SK-N-SH (cell line): ENCODE measurements around the gene ITGBL1. TPM values are rescaled to one million over a fixed set of nuclear protein-coding genes. Genes with fewer than 3 reads are reported as not detected.

Source experiments
- CTCF ChIA-PET: fragments of 300-600, 350-600 bp; formaldehyde crosslinking; extraction: SDS; loops from one replicate; lab custom pipeline; 2021; lab: Yijun Ruan, JAX
- POLR2A ChIA-PET: fragments of 350-600 bp; sonication (Branson Sonifier 250); formaldehyde crosslinking; extraction: SDS; loops from one replicate; lab custom pipeline; 2020; ENCODE audit warnings: antibody characterized with exemption, inconsistent platforms; lab: Yijun Ruan, JAX
- DNase-seq: peaks from one replicate; pipeline ENCODE4 v3.0.0; 2012
- H2AFZ ChIP-seq: fragments of 200-600 bp; sonication (generic); 2 replicates; pipeline ENCODE4 v1.8.1; 2016; ENCODE audit warnings: antibody characterized with exemption, mild to moderate bottlenecking, low read depth
- H3F3A ChIP-seq: fragments of 200-600 bp; sonication (generic); replicated peaks from 2 replicates; pipeline ENCODE3; 2016; ENCODE audit warnings: antibody characterized with exemption, mild to moderate bottlenecking; ENCODE audit not compliant: insufficient read depth
- H3K27ac ChIP-seq, 2 experiments: fragments of 200-500 bp in 1 of 2; fragments of 200-600 bp in 1 of 2; sonication (Bioruptor generic) in 1 of 2; sonication (generic), shearing (Covaris generic) in 1 of 2; 2 replicates each; pipeline versions ENCODE4 v1.5.1 to v1.6.1; 2014 to 2016; ENCODE audit warnings: low read depth in 2 of 2, inconsistent platforms in 1 of 2, low read length in 1 of 2, mild to moderate bottlenecking in 1 of 2, mixed read lengths in 1 of 2
- H3K27me3 ChIP-seq: fragments of 200-600 bp; sonication (generic), shearing (Covaris generic); 2 replicates; pipeline ENCODE4 v1.6.1; 2016; ENCODE audit warnings: mixed run types; ENCODE audit not compliant: insufficient read depth
- H3K36me3 ChIP-seq, 2 experiments: fragments of 200-500 bp in 1 of 2; fragments of 200-600 bp in 1 of 2; sonication (Bioruptor generic) in 1 of 2; sonication (generic) in 1 of 2; replicated peaks in 1 of 2; 2 replicates each; pipeline versions ENCODE3 to v1.5.1; 2014 to 2016; ENCODE audit warnings: low read length in 1 of 2, mild to moderate bottlenecking in 1 of 2; ENCODE audit not compliant: insufficient read depth in 2 of 2, control insufficient read depth in 1 of 2
- H3K4me1 ChIP-seq, 2 experiments: fragments of 200-500 bp in 1 of 2; fragments of 200-600 bp in 1 of 2; sonication (Bioruptor generic) in 1 of 2; sonication (generic), shearing (Covaris generic) in 1 of 2; 2 replicates each; pipeline versions ENCODE4 v1.5.1 to v1.6.1; 2014 to 2016; ENCODE audit warnings: low read depth in 1 of 2, low read length in 1 of 2, mixed run types in 1 of 2; ENCODE audit not compliant: insufficient read depth in 2 of 2, control insufficient read depth in 1 of 2
- H3K4me2 ChIP-seq: fragments of 200-600 bp; sonication (generic), shearing (Covaris generic); 2 replicates; pipeline ENCODE4 v1.6.1; 2017; ENCODE audit warnings: mixed run types
- H3K4me3 ChIP-seq, 2 experiments: fragments of 200-500 bp in 1 of 2; fragments of 200-600 bp in 1 of 2; sonication (Bioruptor generic) in 1 of 2; sonication (generic), shearing (Covaris generic) in 1 of 2; 2 replicates each; pipeline versions ENCODE4 v1.5.1 to v1.8.1; 2014 to 2016; ENCODE audit warnings: low read depth in 2 of 2, inconsistent platforms in 1 of 2, low read length in 1 of 2, mild to moderate bottlenecking in 1 of 2, mixed read lengths in 1 of 2, moderate library complexity in 1 of 2
- H3K79me2 ChIP-seq: fragments of 200-600 bp; sonication (generic); 2 replicates; pipeline ENCODE4 v1.8.1; 2017; ENCODE audit warnings: mild to moderate bottlenecking; ENCODE audit not compliant: insufficient read depth
- H3K9ac ChIP-seq: fragments of 200-600 bp; sonication (generic); 2 replicates; pipeline ENCODE4 v1.6.1; 2017; ENCODE audit warnings: mixed run types
- H3K9me2 ChIP-seq: fragments of 200-600 bp; sonication (generic); 2 replicates; pipeline ENCODE4 v1.6.1; 2017; ENCODE audit warnings: mixed run types
- H3K9me3 ChIP-seq: fragments of 200-600 bp; sonication (generic); 2 replicates; pipeline ENCODE4 v1.6.1; 2017; ENCODE audit warnings: mixed run types, mild to moderate bottlenecking, moderate library complexity
- H4K20me1 ChIP-seq: fragments of 200-600 bp; sonication (generic); 2 replicates; pipeline ENCODE4 v1.6.1; 2017; ENCODE audit warnings: mild to moderate bottlenecking, mixed run types; ENCODE audit not compliant: insufficient read depth
- EP300 ChIP-seq, 2 experiments: IDR thresholded peaks; 2 replicates each; pipeline versions ENCODE4 v1.4.0 to v1.6.1; 2012; ENCODE audit warnings: borderline replicate concordance in 1 of 2, low read depth in 1 of 2, low read length in 1 of 2
- EZH2phosphoT487 ChIP-seq: fragments of 200-600 bp; sonication (generic); IDR thresholded peaks from 2 replicates; pipeline ENCODE4 v1.6.1; 2017; ENCODE audit warnings: low read depth, mixed run types, mild to moderate bottlenecking, antibody characterized with exemption, moderate library complexity, borderline replicate concordance
- FOXJ3 ChIP-seq: sonication (generic); formaldehyde crosslinking; IDR thresholded peaks from 2 replicates; pipeline ENCODE4 v1.5.1; 2020; ENCODE audit warnings: mild to moderate bottlenecking, missing genetic modification reagents
- FOXM1 ChIP-seq: IDR thresholded peaks from 2 replicates; pipeline ENCODE4 v1.4.0; 2012; ENCODE audit warnings: low read depth, mild to moderate bottlenecking
- JUND ChIP-seq: IDR thresholded peaks from 2 replicates; pipeline ENCODE4 v1.4.0; 2012
- NRF1 ChIP-seq: IDR thresholded peaks from 2 replicates; pipeline ENCODE4 v1.6.1; 2012; ENCODE audit warnings: low read depth, mild to moderate bottlenecking, low read length
- POLR2AphosphoS5 ChIP-seq: IDR thresholded peaks from 2 replicates; pipeline ENCODE4 v1.6.1; 2012; ENCODE audit warnings: low read depth, low read length
- RCOR1 ChIP-seq: fragments of 150-350 bp; IDR thresholded peaks from 2 replicates; pipeline ENCODE4 v1.6.1; 2017; ENCODE audit warnings: antibody characterized with exemption, low read length
- RFX5 ChIP-seq: IDR thresholded peaks from 2 replicates; pipeline ENCODE4 v1.6.1; 2012; ENCODE audit warnings: mild to moderate bottlenecking, improper control_type of control experiment, low read length
- RXRA ChIP-seq: IDR thresholded peaks from 2 replicates; pipeline ENCODE4 v1.4.0; 2012; ENCODE audit warnings: low read depth, mild to moderate bottlenecking, borderline replicate concordance
- SIN3A ChIP-seq: IDR thresholded peaks from 2 replicates; pipeline ENCODE4 v1.6.1; 2012; ENCODE audit warnings: low read depth, mild to moderate bottlenecking, low read length, moderate library complexity, borderline replicate concordance
- SMC3 ChIP-seq: IDR thresholded peaks from 2 replicates; pipeline ENCODE4 v1.6.1; 2012; ENCODE audit warnings: low read depth, low read length, improper control_type of control experiment
- WGBS: methylation state at CpG from one replicate; pipeline ENCODE4 v1.1.6; 2017; ENCODE audit warnings: low lambda C conversion rate; 5-methylcytosine and 5-hydroxymethylcytosine counted together
- polyA plus RNA-seq, 3 experiments: library from polyadenylated mRNA; depleted of rRNA; stranded (reverse); fragments of >200 nt; gene quantifications; 2 replicates each; pipeline ENCODE4 v1.2.3, GENCODE V29; 2012
- TF ChIP-seq, protein P1 (sequence below): fragments of 150-350 bp; IDR thresholded peaks from 2 replicates; pipeline ENCODE4 v1.6.1; 2016; ENCODE audit warnings: mild to moderate bottlenecking, low read depth, low read length
- TF ChIP-seq, protein P2 (sequence below): fragments of 150-350 bp; IDR thresholded peaks from 2 replicates; pipeline ENCODE4 v1.6.1; 2017; ENCODE audit warnings: antibody characterized with exemption, low read length, low read depth, borderline replicate concordance
- TF ChIP-seq, protein P3 (sequence below): IDR thresholded peaks from 2 replicates; pipeline ENCODE4 v1.4.0; 2012; ENCODE audit warnings: low read depth, borderline replicate concordance
- TF ChIP-seq, protein P4 (sequence below): IDR thresholded peaks from 2 replicates; pipeline ENCODE4 v1.4.0; 2012; ENCODE audit warnings: low read depth, borderline replicate concordance

The ITGBL1 gene
- polyA plus RNA-seq, 1 of the 3 experiments (the other 2 are of a cell fraction), result 78.7 TPM

DNA sequence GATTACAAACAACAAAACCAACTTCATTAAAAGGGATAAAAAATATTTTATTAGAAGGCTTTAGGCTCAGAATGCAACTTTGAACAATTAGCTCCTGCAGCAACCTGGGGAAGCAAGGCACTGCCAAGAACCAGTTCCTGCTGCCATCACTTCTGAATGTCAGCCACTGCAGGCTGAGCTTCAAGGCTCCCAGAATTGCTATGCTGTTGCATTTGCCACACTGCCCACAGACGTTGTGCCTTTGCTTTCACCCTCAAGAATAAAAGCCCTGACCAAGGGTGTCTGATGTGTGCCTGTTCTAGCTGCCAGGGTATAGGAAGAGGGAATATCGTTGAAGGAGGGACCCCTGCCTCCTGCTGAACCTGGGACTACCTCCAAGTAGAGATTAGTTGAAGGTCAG, 238.4 kb downstream of the ITGBL1 start:
- H3K9me2 ChIP-seq, result no peaks in the 10 kb centered on the region
- H2AFZ ChIP-seq, result no peak overlapping the region
- TF ChIP-seq, protein P1, sequence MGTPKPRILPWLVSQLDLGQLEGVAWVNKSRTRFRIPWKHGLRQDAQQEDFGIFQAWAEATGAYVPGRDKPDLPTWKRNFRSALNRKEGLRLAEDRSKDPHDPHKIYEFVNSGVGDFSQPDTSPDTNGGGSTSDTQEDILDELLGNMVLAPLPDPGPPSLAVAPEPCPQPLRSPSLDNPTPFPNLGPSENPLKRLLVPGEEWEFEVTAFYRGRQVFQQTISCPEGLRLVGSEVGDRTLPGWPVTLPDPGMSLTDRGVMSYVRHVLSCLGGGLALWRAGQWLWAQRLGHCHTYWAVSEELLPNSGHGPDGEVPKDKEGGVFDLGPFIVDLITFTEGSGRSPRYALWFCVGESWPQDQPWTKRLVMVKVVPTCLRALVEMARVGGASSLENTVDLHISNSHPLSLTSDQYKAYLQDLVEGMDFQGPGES, result no peak
- TF ChIP-seq, protein P2, sequence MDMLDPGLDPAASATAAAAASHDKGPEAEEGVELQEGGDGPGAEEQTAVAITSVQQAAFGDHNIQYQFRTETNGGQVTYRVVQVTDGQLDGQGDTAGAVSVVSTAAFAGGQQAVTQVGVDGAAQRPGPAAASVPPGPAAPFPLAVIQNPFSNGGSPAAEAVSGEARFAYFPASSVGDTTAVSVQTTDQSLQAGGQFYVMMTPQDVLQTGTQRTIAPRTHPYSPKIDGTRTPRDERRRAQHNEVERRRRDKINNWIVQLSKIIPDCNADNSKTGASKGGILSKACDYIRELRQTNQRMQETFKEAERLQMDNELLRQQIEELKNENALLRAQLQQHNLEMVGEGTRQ, result no peak
- TF ChIP-seq SIN3A (no peak), POLR2AphosphoS5 (no peak), JUND (no peak), EP300 (IDR thresholded peaks at IDR 0.05; ENCODE audit: borderline replicate concordance in 1 of 2, low read depth in 1 of 2, low read length in 1 of 2) (no peak), FOXJ3 (no peak), NRF1 (no peak), EZH2phosphoT487 (no peak), RXRA (no peak), SMC3 (no peak), RFX5 (no peak), FOXM1 (no peak), RCOR1 (no peak)
- TF ChIP-seq, protein P3, sequence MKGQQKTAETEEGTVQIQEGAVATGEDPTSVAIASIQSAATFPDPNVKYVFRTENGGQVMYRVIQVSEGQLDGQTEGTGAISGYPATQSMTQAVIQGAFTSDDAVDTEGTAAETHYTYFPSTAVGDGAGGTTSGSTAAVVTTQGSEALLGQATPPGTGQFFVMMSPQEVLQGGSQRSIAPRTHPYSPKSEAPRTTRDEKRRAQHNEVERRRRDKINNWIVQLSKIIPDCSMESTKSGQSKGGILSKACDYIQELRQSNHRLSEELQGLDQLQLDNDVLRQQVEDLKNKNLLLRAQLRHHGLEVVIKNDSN, result no peak
- TF ChIP-seq, protein P4, sequence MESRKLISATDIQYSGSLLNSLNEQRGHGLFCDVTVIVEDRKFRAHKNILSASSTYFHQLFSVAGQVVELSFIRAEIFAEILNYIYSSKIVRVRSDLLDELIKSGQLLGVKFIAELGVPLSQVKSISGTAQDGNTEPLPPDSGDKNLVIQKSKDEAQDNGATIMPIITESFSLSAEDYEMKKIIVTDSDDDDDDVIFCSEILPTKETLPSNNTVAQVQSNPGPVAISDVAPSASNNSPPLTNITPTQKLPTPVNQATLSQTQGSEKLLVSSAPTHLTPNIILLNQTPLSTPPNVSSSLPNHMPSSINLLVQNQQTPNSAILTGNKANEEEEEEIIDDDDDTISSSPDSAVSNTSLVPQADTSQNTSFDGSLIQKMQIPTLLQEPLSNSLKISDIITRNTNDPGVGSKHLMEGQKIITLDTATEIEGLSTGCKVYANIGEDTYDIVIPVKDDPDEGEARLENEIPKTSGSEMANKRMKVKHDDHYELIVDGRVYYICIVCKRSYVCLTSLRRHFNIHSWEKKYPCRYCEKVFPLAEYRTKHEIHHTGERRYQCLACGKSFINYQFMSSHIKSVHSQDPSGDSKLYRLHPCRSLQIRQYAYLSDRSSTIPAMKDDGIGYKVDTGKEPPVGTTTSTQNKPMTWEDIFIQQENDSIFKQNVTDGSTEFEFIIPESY, result no peak
- H3K27me3 ChIP-seq, result no peaks in the 10 kb centered on the region
- WGBS, result 86% methylated on average over 1 of the region's 2 CpGs
- POLR2A ChIA-PET, result no interaction called here
- no peak overlapping the region for H3K4me3 ChIP-seq
- H3K4me2 ChIP-seq, result no peak overlapping the region
- CTCF ChIA-PET, result interaction anchor here (0.9 kb wide), 1 partner anchor 535 kb away, joined by 3 read pairs; no protein-coding TSS in a partner anchor
- peaks cover 6% of the 10 kb centered on the region for H3F3A ChIP-seq
- H3K4me1 ChIP-seq, result no peaks in the 10 kb centered on the region
- H3K9me3 ChIP-seq, result no peaks in the 10 kb centered on the region
- no peak overlapping the region for H3K27ac ChIP-seq
- DNase-seq, result no peak
- no peak overlapping the region for H3K9ac ChIP-seq
- no peaks in the 10 kb centered on the region; the same call in 1 of the 2 replicates for H4K20me1 ChIP-seq
- peaks cover 17 to 34% of the 10 kb centered on the region in 2 experiments for H3K36me3 ChIP-seq
- H3K79me2 ChIP-seq, result no peaks in the 10 kb centered on the region
